SK-N-SH treated with all-trans-retinoic acid at 6 μM for 48 hours (cell line): ENCODE data around the gene PNMA1.

ENCODE experiments used
- ARNTL ChIP-seq: fragments of 450-650 bp; formaldehyde crosslinking; IDR thresholded peaks from 2 replicates; pipeline ENCODE4 v1.5.0; 2020; ENCODE audit warnings: low read depth, mild to moderate bottlenecking, moderate library complexity, borderline replicate concordance
- CSDC2 ChIP-seq: fragments of 250-450 bp; sonication (Bioruptor Pico); IDR thresholded peaks from 2 replicates; pipeline ENCODE4 v1.5.0; 2020; ENCODE audit warnings: mild to moderate bottlenecking, moderate library complexity
- ESRRG ChIP-seq: fragments of 250-450 bp; sonication (Bioruptor Pico); IDR thresholded peaks from 2 replicates; pipeline ENCODE4 v1.6.1; 2021; ENCODE audit warnings: mild to moderate bottlenecking
- RARB ChIP-seq: fragments of 250-450 bp; sonication (Bioruptor Pico); IDR thresholded peaks from 2 replicates; pipeline ENCODE4 v1.8.0; 2021; ENCODE audit warnings: mild to moderate bottlenecking, moderate library complexity
- TOX ChIP-seq: fragments of 250-450 bp; sonication (Bioruptor Pico); IDR thresholded peaks from 2 replicates; pipeline ENCODE4 v1.8.0; 2021; ENCODE audit warnings: mild to moderate bottlenecking, moderate library complexity, borderline replicate concordance
- ZC3H10 ChIP-seq: fragments of 250-450 bp; sonication (Bioruptor Pico); IDR thresholded peaks from 2 replicates; pipeline ENCODE4 v1.5.1; 2021; ENCODE audit warnings: mild to moderate bottlenecking, moderate library complexity
- ZFP3 ChIP-seq: fragments of 250-450 bp; sonication (Bioruptor Pico); IDR thresholded peaks from 2 replicates; pipeline ENCODE4 v1.5.0; 2020; ENCODE audit warnings: mild to moderate bottlenecking, moderate library complexity
- ZFP30 ChIP-seq: fragments of 450-650 bp; formaldehyde crosslinking; IDR thresholded peaks from 2 replicates; pipeline ENCODE4 v1.5.0; 2022; ENCODE audit warnings: mild to moderate bottlenecking, moderate library complexity
- ZNF70 ChIP-seq: fragments of 450-650 bp; formaldehyde crosslinking; IDR thresholded peaks from 2 replicates; pipeline ENCODE4 v1.5.0; 2020; ENCODE audit warnings: mild to moderate bottlenecking, moderate library complexity
- ZNF8 ChIP-seq: fragments of 450-650 bp; formaldehyde crosslinking; IDR thresholded peaks from 2 replicates; pipeline ENCODE4 v1.5.0; 2020; ENCODE audit warnings: mild to moderate bottlenecking, moderate library complexity
- TF ChIP-seq, protein P1 (sequence below): fragments of 250-450 bp; sonication (Bioruptor Pico); IDR thresholded peaks from 2 replicates; pipeline ENCODE4 v1.8.0; 2020; ENCODE audit warnings: mild to moderate bottlenecking, moderate library complexity, borderline replicate concordance
- TF ChIP-seq, protein P2 (sequence below): fragments of 250-450 bp; sonication (Bioruptor Pico); IDR thresholded peaks from 2 replicates; pipeline ENCODE4 v1.8.0; 2021; ENCODE audit warnings: low read depth, mild to moderate bottlenecking, moderate library complexity, borderline replicate concordance

DNA sequence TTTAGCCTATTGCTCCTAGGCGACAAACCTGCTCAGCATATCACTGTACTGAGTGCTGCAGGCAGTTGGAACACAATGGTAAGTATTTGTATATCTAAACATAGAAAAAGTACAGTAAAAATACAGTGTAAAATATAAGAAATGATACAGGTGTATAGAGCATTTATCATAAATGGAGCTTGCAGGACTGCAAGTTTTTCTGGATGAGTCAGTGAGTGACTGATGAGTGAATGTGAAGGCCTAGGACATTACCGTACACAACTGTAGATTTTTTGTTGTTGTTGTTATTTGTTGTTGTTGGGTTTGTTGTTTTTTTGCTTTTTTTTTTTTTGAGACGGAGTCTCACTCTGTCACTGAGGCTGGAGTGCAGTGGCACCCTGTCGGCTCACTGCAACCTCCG is 33.4 kb downstream of the PNMA1 start:
- TF ChIP-seq CSDC2 (no peak), ZC3H10 (CRISPR knock-in tag) (no peak), TOX (no peak), RARB (CRISPR knock-in tag) (no peak), ZNF8 (no peak), ESRRG (CRISPR knock-in tag) (no peak), ZFP30 (CRISPR knock-in tag) (no peak), ZFP3 (CRISPR knock-in tag) (no peak), ARNTL (no peak), ZNF70 (CRISPR knock-in tag) (no peak)
- TF ChIP-seq, protein P1, sequence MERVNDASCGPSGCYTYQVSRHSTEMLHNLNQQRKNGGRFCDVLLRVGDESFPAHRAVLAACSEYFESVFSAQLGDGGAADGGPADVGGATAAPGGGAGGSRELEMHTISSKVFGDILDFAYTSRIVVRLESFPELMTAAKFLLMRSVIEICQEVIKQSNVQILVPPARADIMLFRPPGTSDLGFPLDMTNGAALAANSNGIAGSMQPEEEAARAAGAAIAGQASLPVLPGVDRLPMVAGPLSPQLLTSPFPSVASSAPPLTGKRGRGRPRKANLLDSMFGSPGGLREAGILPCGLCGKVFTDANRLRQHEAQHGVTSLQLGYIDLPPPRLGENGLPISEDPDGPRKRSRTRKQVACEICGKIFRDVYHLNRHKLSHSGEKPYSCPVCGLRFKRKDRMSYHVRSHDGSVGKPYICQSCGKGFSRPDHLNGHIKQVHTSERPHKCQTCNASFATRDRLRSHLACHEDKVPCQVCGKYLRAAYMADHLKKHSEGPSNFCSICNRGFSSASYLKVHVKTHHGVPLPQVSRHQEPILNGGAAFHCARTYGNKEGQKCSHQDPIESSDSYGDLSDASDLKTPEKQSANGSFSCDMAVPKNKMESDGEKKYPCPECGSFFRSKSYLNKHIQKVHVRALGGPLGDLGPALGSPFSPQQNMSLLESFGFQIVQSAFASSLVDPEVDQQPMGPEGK = no peak
- TF ChIP-seq, protein P2, sequence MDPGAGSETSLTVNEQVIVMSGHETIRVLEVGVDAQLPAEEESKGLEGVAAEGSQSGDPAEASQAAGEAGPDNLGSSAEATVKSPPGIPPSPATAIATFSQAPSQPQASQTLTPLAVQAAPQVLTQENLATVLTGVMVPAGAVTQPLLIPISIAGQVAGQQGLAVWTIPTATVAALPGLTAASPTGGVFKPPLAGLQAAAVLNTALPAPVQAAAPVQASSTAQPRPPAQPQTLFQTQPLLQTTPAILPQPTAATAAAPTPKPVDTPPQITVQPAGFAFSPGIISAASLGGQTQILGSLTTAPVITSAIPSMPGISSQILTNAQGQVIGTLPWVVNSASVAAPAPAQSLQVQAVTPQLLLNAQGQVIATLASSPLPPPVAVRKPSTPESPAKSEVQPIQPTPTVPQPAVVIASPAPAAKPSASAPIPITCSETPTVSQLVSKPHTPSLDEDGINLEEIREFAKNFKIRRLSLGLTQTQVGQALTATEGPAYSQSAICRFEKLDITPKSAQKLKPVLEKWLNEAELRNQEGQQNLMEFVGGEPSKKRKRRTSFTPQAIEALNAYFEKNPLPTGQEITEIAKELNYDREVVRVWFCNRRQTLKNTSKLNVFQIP = no peak
